Measurements from ENCODE around the gene ADGRG7. TPM values are rescaled to one million over a fixed set of nuclear protein-coding genes. Genes with fewer than 3 reads are reported as not detected.
"Not testable (repeated sequence)": the region's sequence is repeated elsewhere in the genome, so short reads cannot be mapped to it uniquely, and the experiment has no call there.

Gene ADGRG7
- total and polyA plus RNA-seq, 9 of the 15 experiments (the other 6 are each of a cell fraction or from before 2014, with no cell fraction given), result 0.03 TPM; not detected in 7

DNA sequence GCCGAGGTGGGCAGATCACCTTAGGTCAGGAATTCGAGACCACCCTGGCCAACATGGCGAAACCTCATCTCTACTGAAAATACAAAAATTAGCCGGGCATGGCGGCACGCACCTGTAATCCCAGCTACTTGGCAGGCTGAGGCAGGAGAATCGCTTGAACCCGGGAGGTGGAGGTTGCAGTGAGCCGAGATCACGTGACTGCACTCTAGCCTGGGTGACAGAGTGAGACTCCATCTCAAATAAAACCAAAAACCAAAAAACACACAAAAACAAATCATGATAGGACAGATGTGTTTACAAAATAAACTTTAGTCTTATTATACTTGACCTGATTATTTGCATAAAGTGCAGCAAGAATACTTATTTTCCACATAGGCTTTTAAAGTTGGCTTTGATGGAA lies 27.2 kb upstream of the ADGRG7 start:
- H3K27ac ChIP-seq (ENCODE audit: extremely low read depth, low read depth, low read length); POLR2A ChIA-PET; H3K79me2 ChIP-seq (ENCODE audit: control insufficient read depth, insufficient read depth, low read length); H3K36me3 ChIP-seq (ENCODE audit: control insufficient read depth, insufficient read depth, low read length); ATAC-seq; H3K9ac ChIP-seq (ENCODE audit: insufficient read depth in 1 of 2, low read depth in 2 of 2, low read length in 2 of 2); H4K20me1 ChIP-seq (replicated peaks; ENCODE audit: control insufficient read depth, insufficient read depth, low read length); H3K27me3 ChIP-seq (ENCODE audit: control insufficient read depth in 2 of 2, insufficient read depth in 2 of 2, low read length in 2 of 2); intact Hi-C loops (cut with micrococcal nuclease); H3K9me1 ChIP-seq (ENCODE audit: control insufficient read depth, insufficient read depth, low read length); H3K4me2 ChIP-seq (ENCODE audit: insufficient read depth, low read length); H2AFZ ChIP-seq (ENCODE audit: low read depth, low read length); in situ Hi-C loops (cut with MboI); H3K9me3 ChIP-seq (replicated peaks; ENCODE audit: control insufficient read depth, insufficient read depth, low read depth, low read length); BruUV-seq (replicated peaks); H3K4me1 ChIP-seq (replicated peaks in 1 of 2; ENCODE audit: control insufficient read depth in 2 of 2, insufficient read depth in 2 of 2, low read length in 2 of 2); CTCF ChIA-PET (ENCODE audit: low intra/inter-chr PET ratio); H3K4me3 ChIP-seq; FAIRE-seq; DNase-seq (ENCODE audit: extremely low read depth in 1 of 4, low spot score in 3 of 4); TF ChIP-seq TOE1 (CRISPR knock-in tag; IDR thresholded peaks at IDR 0.05; ENCODE audit: borderline replicate concordance, low read depth): not testable (repeated sequence)
- 22% methylated on average over 9 of the region's 10 CpGs for WGBS (ENCODE audit: insufficient coverage, low coverage, missing lambda C conversion rate)
- TF ChIP-seq CBFA2T2 (conservative IDR thresholded peaks at IDR 0.05) (peak; percentile 16; the same call in 1 of the 2 replicates), TFE3 (CRISPR knock-in tag; IDR thresholded peaks at IDR 0.05) (peak; percentile 75), USF2 (CRISPR knock-in tag; IDR thresholded peaks at IDR 0.05) (peak; percentile 45), RAD51 (IDR thresholded peaks at IDR 0.05; ENCODE audit: borderline replicate concordance, low read depth) (peak; percentile 72), TOE1 (IDR thresholded peaks at IDR 0.05; ENCODE audit: borderline replicate concordance) (peak; percentile 67; the same call in 1 of the 2 replicates)
